PC-9 (cell line): Measurements from ENCODE around the gene AIG1. TPM values are rescaled to one million over a fixed set of nuclear protein-coding genes. Genes with fewer than 3 reads are reported as not detected.

Experiments
- BruUV-seq: library from RNA; stranded (reverse); fragments of 400-500 nt; replicated peaks from 2 replicates; lab custom pipeline; 2021; lab: Mats Ljungman, UMichigan
- CTCF ChIA-PET: fragments of 300-600 bp; sonication (Branson Sonifier 250); formaldehyde crosslinking; loops from one replicate; lab custom pipeline; 2022; ENCODE audit warnings: antibody characterized with exemption; lab: Charles Lee
- POLR2A ChIA-PET: fragments of 300-600 bp; sonication (Branson Sonifier 250); formaldehyde crosslinking; loops from one replicate; lab custom pipeline; 2022; ENCODE audit warnings: antibody characterized with exemption; ENCODE audit not compliant: unreplicated experiment; lab: Charles Lee
- DNase-seq, 2 experiments: peaks; one replicate each; pipeline versions ENCODE4 v3.0.0 to v3.0.0-alpha.2; 2015 to 2022; ENCODE audit warnings: mixed read lengths in 1 of 2
- H2AFZ ChIP-seq: fragments of 200-600 bp; sonication (generic); 2 replicates; pipeline ENCODE4 v1.8.1; 2017; ENCODE audit warnings: antibody characterized with exemption
- H3F3A ChIP-seq: fragments of 200-600 bp; sonication (generic); 2 replicates; pipeline ENCODE4 v1.8.1; 2017; ENCODE audit warnings: antibody characterized with exemption, mild to moderate bottlenecking, low read depth; ENCODE audit not compliant: insufficient read depth
- H3K27ac ChIP-seq: fragments of 200-600 bp; sonication (generic); 2 replicates; pipeline ENCODE4 v1.6.1; 2016; ENCODE audit warnings: mixed run types
- H3K27me3 ChIP-seq: fragments of 200-600 bp; sonication (generic); 2 replicates; pipeline ENCODE4 v1.6.1; 2016; ENCODE audit warnings: low read depth, mixed run types; ENCODE audit not compliant: insufficient read depth
- H3K36me3 ChIP-seq: fragments of 200-600 bp; sonication (generic); 2 replicates; pipeline ENCODE4 v1.6.1; 2016; ENCODE audit warnings: low read depth, mixed run types
- H3K4me1 ChIP-seq: fragments of 200-600 bp; sonication (generic); replicated peaks from 2 replicates; pipeline ENCODE4 v1.6.1; 2016; ENCODE audit warnings: mixed run types; ENCODE audit not compliant: insufficient read depth
- H3K4me2 ChIP-seq: fragments of 200-600 bp; sonication (generic); 2 replicates; pipeline ENCODE4 v1.6.1; 2017; ENCODE audit warnings: mixed run types
- H3K4me3 ChIP-seq: fragments of 200-600 bp; sonication (generic); 2 replicates; pipeline ENCODE4 v1.6.1; 2016; ENCODE audit warnings: mixed run types
- H3K79me2 ChIP-seq: fragments of 200-600 bp; sonication (generic); 2 replicates; pipeline ENCODE4 v1.6.1; 2017; ENCODE audit warnings: low read depth, mixed run types
- H3K9me2 ChIP-seq: fragments of 200-600 bp; sonication (generic); 2 replicates; pipeline ENCODE4 v1.8.1; 2017; ENCODE audit warnings: mild to moderate bottlenecking; ENCODE audit not compliant: insufficient read depth
- H3K9me3 ChIP-seq: fragments of 200-600 bp; sonication (generic); 2 replicates; pipeline ENCODE4 v1.8.1; 2016; ENCODE audit warnings: low read depth; ENCODE audit not compliant: insufficient read depth
- H4K20me1 ChIP-seq: fragments of 200-600 bp; sonication (generic); 2 replicates; pipeline ENCODE4 v1.8.1; 2017; ENCODE audit not compliant: insufficient read depth
- CTCF ChIP-seq: fragments of 200-600 bp; sonication (generic); conservative IDR thresholded peaks from 2 replicates; pipeline ENCODE4 v1.6.1; 2017; ENCODE audit warnings: mixed run types, antibody characterized with exemption, mild to moderate bottlenecking, moderate library complexity
- EZH2 ChIP-seq: fragments of 200-600 bp; sonication (generic); IDR thresholded peaks from 2 replicates; pipeline ENCODE4 v1.8.0; 2017; ENCODE audit warnings: antibody characterized with exemption, low read depth
- intact Hi-C: fragments of 100-400 bp; cut with micrococcal nuclease; formaldehyde crosslinking; loops from one replicate; pipeline ENCODE4 v1.10.0; 2022; ENCODE audit not compliant: unreplicated experiment
- total RNA-seq: library from RNA; stranded (reverse); gene quantifications from 2 replicates; pipeline ENCODE4 v1.2.3, GENCODE V29; 2021

AIG1 gene
- total RNA-seq, 1 experiment from 2014 or later = 37.7 TPM

- Histone ChIP-seq H4K20me1 (no peaks in the 10 kb centered on the region), H3F3A (no peaks in the 10 kb centered on the region), H3K79me2 (no peaks in the 10 kb centered on the region), H3K4me1 (0 out of 2 replicates have a peak, but pooled peaks cover 6% of the 10 kb centered on the region), H3K27me3 (no peaks in the 10 kb centered on the region), H3K27ac (no peak overlapping the region), H2AFZ (no peak overlapping the region), H3K4me2 (no peak overlapping the region), H3K36me3 (no peaks in the 10 kb centered on the region), H3K9me2 (no peaks in the 10 kb centered on the region), H3K4me3 (no peak overlapping the region), H3K9me3 (no peaks in the 10 kb centered on the region)
- intact Hi-C loops = no loop called here
- DNase-seq = no peak
- ChIA-PET CTCF (no interaction called here), POLR2A (no interaction called here)
- TF ChIP-seq CTCF (no peak), EZH2 (no peak)
- BruUV-seq = no TSS peak
Measured at GRCh38 chr6:143110572-143110971, 49.9 kb downstream of the AIG1 start.

GRCh38 chr6:143110996-143111395 lies 50.3 kb downstream of the AIG1 start:
- BruUV-seq = no TSS peak
- ChIA-PET POLR2A (no interaction called here), CTCF (no interaction called here)
- Histone ChIP-seq H3F3A (no peaks in the 10 kb centered on the region), H3K79me2 (no peaks in the 10 kb centered on the region), H3K36me3 (no peaks in the 10 kb centered on the region), H3K27me3 (no peaks in the 10 kb centered on the region), H4K20me1 (no peaks in the 10 kb centered on the region), H3K9me3 (no peaks in the 10 kb centered on the region), H3K9me2 (no peaks in the 10 kb centered on the region), H3K4me1 (0 out of 2 replicates have a peak, but pooled peaks cover 6% of the 10 kb centered on the region), H3K4me3 (no peak overlapping the region), H3K27ac (no peak overlapping the region), H3K4me2 (no peak overlapping the region), H2AFZ (no peak overlapping the region)
- TF ChIP-seq CTCF = no peak
- no peak for TF ChIP-seq EZH2
- no peak for DNase-seq
- intact Hi-C loops = no loop called here

- ChIA-PET POLR2A (no interaction called here), CTCF (no interaction called here)
- no peaks in the 10 kb centered on the region for H3K36me3 ChIP-seq
- no TSS peak for BruUV-seq
- intact Hi-C loops = no loop called here
- H3K4me1 ChIP-seq = 0 out of 2 replicates have a peak, but pooled peaks cover 6% of the 10 kb centered on the region
- no peak overlapping the region for H2AFZ ChIP-seq
- H3K4me3 ChIP-seq = no peak overlapping the region
- no peaks in the 10 kb centered on the region for H3K79me2 ChIP-seq
- no peaks in the 10 kb centered on the region for H3K9me3 ChIP-seq
- H3K27ac ChIP-seq = no peak overlapping the region
- no peaks in the 10 kb centered on the region for H3F3A ChIP-seq
- H3K4me2 ChIP-seq = no peak overlapping the region
- no peak for DNase-seq
- no peaks in the 10 kb centered on the region for H3K27me3 ChIP-seq
- TF ChIP-seq EZH2 (no peak), CTCF (no peak)
- H4K20me1 ChIP-seq = no peaks in the 10 kb centered on the region
- H3K9me2 ChIP-seq = no peaks in the 10 kb centered on the region
Measured at GRCh38 chr6:143111443-143111842, 50.8 kb downstream of the AIG1 start.
